ENCODE results near the gene CASS4.
"Not testable (repeated sequence)": the region's sequence is repeated elsewhere in the genome, so short reads cannot be mapped to it uniquely, and the experiment has no call there.

Gene CASS4

DNA sequence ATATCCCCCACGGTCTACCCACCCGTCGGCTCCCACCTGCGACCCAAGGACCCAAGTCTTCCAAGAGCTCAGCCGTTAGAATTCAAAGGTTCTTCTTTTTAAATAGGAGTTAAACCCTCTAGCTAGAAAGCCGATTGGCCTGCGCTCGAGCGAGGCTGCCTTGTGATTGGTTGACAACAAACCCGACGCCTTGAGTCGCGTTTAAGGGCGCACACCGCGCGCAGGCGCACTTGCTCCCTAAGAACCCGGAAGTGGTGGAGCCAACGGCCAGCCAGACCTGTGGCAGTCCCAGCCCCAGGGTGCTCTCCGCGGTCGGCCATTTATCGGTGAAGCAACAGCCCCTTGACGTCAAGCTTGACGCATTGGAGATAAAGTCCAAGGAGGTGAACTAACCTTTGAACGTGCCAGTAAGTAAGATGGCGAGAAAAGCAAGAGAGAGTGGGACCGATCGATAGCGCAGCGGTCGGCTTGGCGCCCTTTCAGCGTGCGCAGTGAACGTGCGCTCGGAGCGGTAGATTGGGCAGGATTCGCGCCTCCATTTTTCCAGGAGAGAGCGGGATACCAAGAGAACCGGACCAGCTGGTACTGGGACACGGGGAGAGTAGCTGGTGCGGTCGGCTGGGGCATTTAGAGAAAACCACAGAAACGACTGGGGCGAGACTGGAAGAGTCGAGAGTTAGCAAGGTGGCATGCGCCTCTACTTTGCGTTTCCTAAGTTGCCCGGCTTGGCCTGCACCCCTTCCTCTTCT lies 19.8 kb upstream of the CASS4 start, which contains the start of the genes AURKA and CSTF1:
Gene AURKA, minus strand, starts transcription at position 84 of the 749 bp plus-strand sequence. CDS start 4,018 bp downstream, outside the sequence.
Gene CSTF1, plus strand, starts transcription at position 514 of the 749 bp plus-strand sequence. CDS start 2,908 bp downstream, outside the sequence.
- Histone ChIP-seq H3K27ac (ENCODE audit: low read length) (no peak within 1 kb of the TSS), H3K27me3 (ENCODE audit: control insufficient read depth, insufficient read depth, low read length) (no peaks in the 10 kb centered on the region), H3K4me1 (ENCODE audit: control insufficient read depth, insufficient read depth, low read length) (no peaks in the 10 kb centered on the region), H3K9me3 (ENCODE audit: control insufficient read depth, insufficient read depth, low read length) (no peaks in the 10 kb centered on the region), H3K36me3 (ENCODE audit: control insufficient read depth, insufficient read depth, low read length) (peaks cover 9% of the 10 kb centered on the region; the same call in 1 of the 2 replicates), H3K4me3 (ENCODE audit: low read length) (peak within 1 kb of the TSS; percentile 86)
- no CpG with 5 or more reads among the region's 53 CpGs for WGBS (ENCODE audit: insufficient coverage, insufficient read length)
- peak; percentile 97 for DNase-seq (ENCODE audit: low read depth, low spot score)

DNA sequence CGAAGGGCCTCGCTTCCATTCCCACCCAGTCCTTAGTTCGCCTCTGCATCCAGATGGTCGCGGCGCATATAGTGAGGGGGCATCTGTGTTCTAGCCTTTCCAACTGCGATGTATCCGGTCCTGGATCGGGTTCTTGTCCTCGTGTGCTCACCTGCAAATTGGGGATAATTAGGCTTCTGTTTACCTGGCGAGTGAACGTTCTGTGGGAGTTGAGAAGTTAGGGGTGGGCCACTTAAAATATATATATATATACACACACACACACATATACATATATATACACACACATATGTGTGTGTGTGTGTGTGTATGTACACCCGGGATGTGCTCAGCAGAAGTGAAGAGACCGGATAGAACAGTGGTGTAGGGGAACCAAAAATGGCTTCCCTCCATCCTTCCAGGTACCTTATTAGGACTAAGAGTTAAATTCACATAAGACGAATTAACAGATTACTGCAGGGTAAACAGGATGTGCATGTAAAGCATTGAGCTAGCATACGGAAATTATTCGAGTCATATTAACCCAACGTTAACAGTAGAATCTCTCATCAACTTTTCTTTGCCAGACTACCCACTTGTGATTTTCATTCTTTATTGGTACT lies 19.1 kb upstream of the CASS4 start:
- Histone ChIP-seq H3K4me3 (ENCODE audit: low read length) (peak overlapping the region; percentile 86), H3K27me3 (ENCODE audit: control insufficient read depth, insufficient read depth, low read length) (no peaks in the 10 kb centered on the region), H3K36me3 (ENCODE audit: control insufficient read depth, insufficient read depth, low read length) (peaks cover 15% of the 10 kb centered on the region; the same call in 1 of the 2 replicates), H3K4me1 (ENCODE audit: control insufficient read depth, insufficient read depth, low read length) (no peaks in the 10 kb centered on the region), H3K27ac (ENCODE audit: low read length) (no peak overlapping the region), H3K9me3 (ENCODE audit: control insufficient read depth, insufficient read depth, low read length) (no peaks in the 10 kb centered on the region)
- no CpG with 5 or more reads among the region's 18 CpGs for WGBS (ENCODE audit: insufficient coverage, insufficient read length)
- no peak for DNase-seq (ENCODE audit: low read depth, low spot score)

DNA sequence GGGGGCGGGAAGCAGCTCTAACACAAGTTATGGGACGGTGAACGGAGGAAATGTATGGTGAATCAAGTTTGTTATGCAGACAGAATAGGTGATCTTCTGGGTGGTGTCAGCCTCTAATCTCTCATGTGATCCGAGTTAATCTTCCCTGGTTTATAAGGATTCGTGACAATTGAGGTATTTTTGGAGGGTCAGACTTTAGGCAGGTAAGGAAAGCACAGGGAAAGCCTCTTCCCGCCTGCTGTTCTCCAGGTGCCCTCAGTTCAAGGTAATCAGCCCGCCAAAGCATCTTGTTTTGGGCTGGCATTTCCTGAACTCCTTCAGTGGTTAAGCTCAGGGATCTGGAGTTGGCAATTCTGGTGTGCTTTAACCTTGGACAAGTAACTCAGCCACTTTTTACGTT lies 18.4 kb upstream of the CASS4 start:
- DNase-seq (ENCODE audit: low read depth, low spot score) = no peak
- no peaks in the 10 kb centered on the region for H3K4me1 ChIP-seq (ENCODE audit: control insufficient read depth, insufficient read depth, low read length)
- peak overlapping the region; percentile 86; the same call in 1 of the 2 replicates for H3K4me3 ChIP-seq (ENCODE audit: low read length)
- no CpG with 5 or more reads among the region's 8 CpGs for WGBS (ENCODE audit: insufficient coverage, insufficient read length)
- H3K27ac ChIP-seq (ENCODE audit: low read length) = no peak overlapping the region
- H3K36me3 ChIP-seq (ENCODE audit: control insufficient read depth, insufficient read depth, low read length) = peaks cover 11% of the 10 kb centered on the region; the same call in 1 of the 2 replicates
- H3K27me3 ChIP-seq (ENCODE audit: control insufficient read depth, insufficient read depth, low read length) = no peaks in the 10 kb centered on the region
- no peaks in the 10 kb centered on the region for H3K9me3 ChIP-seq (ENCODE audit: control insufficient read depth, insufficient read depth, low read length)

- WGBS (ENCODE audit: insufficient coverage, insufficient read length) = no CpG with 5 or more reads among the region's 4 CpGs
- no peak overlapping the region for H3K27ac ChIP-seq (ENCODE audit: low read length)
- no peaks in the 10 kb centered on the region for H3K27me3 ChIP-seq (ENCODE audit: control insufficient read depth, insufficient read depth, low read length)
- DNase-seq (ENCODE audit: low read depth, low spot score) = no peak
- H3K4me3 ChIP-seq (ENCODE audit: low read length) = no peak overlapping the region
- H3K36me3 ChIP-seq (ENCODE audit: control insufficient read depth, insufficient read depth, low read length) = peaks cover 16% of the 10 kb centered on the region; the same call in 1 of the 2 replicates
- no peaks in the 10 kb centered on the region for H3K9me3 ChIP-seq (ENCODE audit: control insufficient read depth, insufficient read depth, low read length)
- H3K4me1 ChIP-seq (ENCODE audit: control insufficient read depth, insufficient read depth, low read length) = no peaks in the 10 kb centered on the region
Observed at GRCh38 chr20:56395166-56395565, 16.9 kb upstream of the CASS4 start.

DNA sequence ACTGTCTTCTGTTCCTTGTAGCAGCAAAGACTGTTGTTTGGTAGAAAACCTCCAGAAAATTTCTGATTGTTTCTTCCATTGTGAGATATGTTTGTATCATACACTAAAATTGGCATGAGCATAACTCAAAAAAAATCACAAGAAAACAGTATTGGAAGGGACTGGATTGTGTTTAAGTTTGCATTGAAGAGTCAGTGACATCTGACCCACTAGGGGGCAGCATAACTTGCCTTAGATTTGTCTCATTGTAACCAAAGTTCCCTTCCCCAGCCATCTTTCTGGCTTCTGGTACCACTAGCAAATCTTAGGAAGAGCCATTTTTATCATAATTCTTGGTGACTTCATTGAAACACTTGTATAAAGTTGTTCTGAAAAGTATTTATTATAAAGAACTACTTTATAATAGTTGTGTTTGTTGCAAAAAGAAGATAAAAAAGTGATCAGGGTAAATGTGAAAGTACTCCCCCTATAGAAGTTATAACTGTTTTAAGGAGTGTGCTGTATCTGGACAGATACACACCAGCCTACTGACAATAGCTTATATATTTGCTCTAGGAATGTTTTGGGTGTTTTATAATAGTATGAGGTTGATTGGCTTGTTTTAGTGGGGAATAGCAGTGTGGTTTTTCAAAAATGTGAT lies 11.9 kb upstream of the CASS4 start:
- Histone ChIP-seq H3K4me1 (ENCODE audit: control insufficient read depth, insufficient read depth, low read length) (no peaks in the 10 kb centered on the region), H3K36me3 (ENCODE audit: control insufficient read depth, insufficient read depth, low read length) (peaks cover 32% of the 10 kb centered on the region), H3K4me3 (ENCODE audit: low read length) (no peak overlapping the region), H3K27ac (ENCODE audit: low read length) (no peak overlapping the region), H3K27me3 (ENCODE audit: control insufficient read depth, insufficient read depth, low read length) (no peaks in the 10 kb centered on the region), H3K9me3 (ENCODE audit: control insufficient read depth, insufficient read depth, low read length) (no peaks in the 10 kb centered on the region)
- DNase-seq (ENCODE audit: low read depth, low spot score) = peak; percentile 37

DNA sequence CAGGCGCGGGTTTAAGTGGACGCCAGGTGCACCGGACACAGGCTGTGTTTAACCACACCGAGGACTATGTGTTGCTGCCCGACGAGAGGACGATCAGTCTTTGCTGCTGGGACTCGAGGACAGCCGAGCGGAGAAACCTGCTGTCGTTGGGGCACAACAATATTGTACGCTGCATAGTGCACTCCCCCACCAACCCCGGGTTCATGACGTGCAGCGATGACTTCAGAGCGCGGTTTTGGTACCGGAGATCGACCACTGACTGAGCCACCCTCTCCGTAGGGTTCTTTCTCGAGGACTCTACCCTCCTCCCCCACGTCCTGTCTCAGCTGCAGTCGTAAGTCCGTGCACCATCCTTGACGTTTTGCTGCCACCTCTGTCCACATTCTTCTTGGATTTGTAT lies 8.6 kb upstream of the CASS4 start:
- H3K36me3 ChIP-seq (ENCODE audit: control insufficient read depth, insufficient read depth, low read length) = peaks cover 27% of the 10 kb centered on the region

DNA sequence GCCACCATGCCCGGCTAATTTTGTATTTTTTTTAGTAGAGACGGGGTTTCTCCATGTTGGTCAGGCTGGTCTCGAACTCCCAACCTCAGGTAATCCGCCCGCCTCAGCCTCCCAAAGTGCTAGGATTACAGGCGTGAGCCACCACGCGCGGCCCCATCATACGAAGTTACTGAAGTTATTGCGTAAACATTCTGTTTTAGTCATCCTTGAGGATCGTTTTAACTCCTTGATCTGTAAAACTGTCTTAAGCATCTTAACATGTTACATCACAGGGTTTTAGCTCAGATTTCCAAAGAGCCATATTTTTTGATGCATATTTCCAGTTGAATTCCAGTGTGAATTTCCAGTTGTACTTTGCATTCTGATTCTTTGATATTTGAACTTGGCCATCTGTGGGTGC lies 6.7 kb upstream of the CASS4 start:
- not testable (repeated sequence) for DNase-seq (ENCODE audit: low read depth, low spot score); H3K27ac ChIP-seq (ENCODE audit: low read length); H3K4me1 ChIP-seq (ENCODE audit: control insufficient read depth, insufficient read depth, low read length); H3K4me3 ChIP-seq (ENCODE audit: low read length); H3K9me3 ChIP-seq (ENCODE audit: control insufficient read depth, insufficient read depth, low read length); H3K27me3 ChIP-seq (ENCODE audit: control insufficient read depth, insufficient read depth, low read length)
- peaks cover 19% of the 10 kb centered on the region for H3K36me3 ChIP-seq (ENCODE audit: control insufficient read depth, insufficient read depth, low read length)
- WGBS (ENCODE audit: insufficient coverage, insufficient read length) = no CpG with 5 or more reads among the region's 12 CpGs

More for the DNA sequence above, 8.6 kb upstream of the CASS4 start:
- no peak overlapping the region for H3K4me3 ChIP-seq (ENCODE audit: low read length)
- H3K9me3 ChIP-seq (ENCODE audit: control insufficient read depth, insufficient read depth, low read length) = no peaks in the 10 kb centered on the region
- no peaks in the 10 kb centered on the region for H3K27me3 ChIP-seq (ENCODE audit: control insufficient read depth, insufficient read depth, low read length)
- no peaks in the 10 kb centered on the region for H3K4me1 ChIP-seq (ENCODE audit: control insufficient read depth, insufficient read depth, low read length)
- no peak for DNase-seq (ENCODE audit: low read depth, low spot score)
- H3K27ac ChIP-seq (ENCODE audit: low read length) = no peak overlapping the region
- WGBS (ENCODE audit: insufficient coverage, insufficient read length) = no CpG with 5 or more reads among the region's 26 CpGs

DNA sequence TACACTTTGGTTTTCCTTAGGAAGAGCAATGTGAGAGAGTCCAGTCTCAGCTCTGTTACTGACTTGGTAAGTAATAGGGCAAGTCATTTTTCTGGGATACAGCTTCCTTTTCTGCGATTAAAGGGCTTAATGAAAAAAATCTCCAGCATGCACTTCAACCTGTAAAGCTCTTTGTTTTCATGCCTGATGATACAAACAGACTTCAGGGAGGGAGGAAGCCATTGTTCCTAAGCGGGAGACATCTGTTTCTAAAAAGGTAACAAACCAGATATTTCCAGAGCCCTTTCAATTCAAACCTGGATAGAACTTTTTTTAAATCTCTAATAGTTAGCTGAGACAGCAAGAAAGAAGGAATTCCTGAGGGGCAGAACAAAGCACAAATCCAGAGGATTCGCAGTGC lies 5.2 kb upstream of the CASS4 start:
- H3K4me1 ChIP-seq (ENCODE audit: control insufficient read depth, insufficient read depth, low read length) = no peaks in the 10 kb centered on the region
- WGBS (ENCODE audit: insufficient coverage, insufficient read length) = no CpG with 5 or more reads among the region's 3 CpGs
- no peaks in the 10 kb centered on the region for H3K9me3 ChIP-seq (ENCODE audit: control insufficient read depth, insufficient read depth, low read length)
- no peak overlapping the region for H3K27ac ChIP-seq (ENCODE audit: low read length)
- H3K4me3 ChIP-seq (ENCODE audit: low read length) = no peak overlapping the region
- DNase-seq (ENCODE audit: low read depth, low spot score) = no peak
- peaks cover 14% of the 10 kb centered on the region for H3K36me3 ChIP-seq (ENCODE audit: control insufficient read depth, insufficient read depth, low read length)
- H3K27me3 ChIP-seq (ENCODE audit: control insufficient read depth, insufficient read depth, low read length) = no peaks in the 10 kb centered on the region

GRCh38 chr20:56409521-56409920 lies 2.5 kb upstream of the CASS4 start:
- peaks cover 4% of the 10 kb centered on the region; the same call in 1 of the 2 replicates for H3K36me3 ChIP-seq (ENCODE audit: control insufficient read depth, insufficient read depth, low read length)

DNA sequence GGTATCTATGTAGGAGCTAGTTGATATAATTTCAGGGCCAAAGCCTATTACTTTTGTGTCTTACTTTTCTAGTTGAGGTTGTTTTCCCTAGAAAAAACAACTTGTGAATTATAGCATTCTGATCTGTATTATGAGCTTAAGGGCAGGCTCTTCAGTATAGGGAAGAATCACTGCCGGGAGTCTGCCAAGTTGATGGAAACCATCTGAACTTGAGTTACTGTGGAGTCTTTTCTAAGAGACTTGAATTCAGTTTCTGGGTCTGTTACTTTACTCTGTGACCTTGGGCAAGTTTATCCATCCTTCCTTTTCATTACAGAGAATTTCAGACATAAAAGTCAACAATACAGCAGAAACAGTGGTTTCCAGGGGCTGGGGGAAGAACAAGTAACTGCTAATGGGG lies 2.1 kb upstream of the CASS4 start:
- Histone ChIP-seq H3K27me3 (ENCODE audit: control insufficient read depth, insufficient read depth, low read length) (no peaks in the 10 kb centered on the region), H3K27ac (ENCODE audit: low read length) (no peak overlapping the region), H3K36me3 (ENCODE audit: control insufficient read depth, insufficient read depth, low read length) (peaks cover 4% of the 10 kb centered on the region; the same call in 1 of the 2 replicates), H3K4me3 (ENCODE audit: low read length) (no peak overlapping the region), H3K4me1 (ENCODE audit: control insufficient read depth, insufficient read depth, low read length) (no peaks in the 10 kb centered on the region), H3K9me3 (ENCODE audit: control insufficient read depth, insufficient read depth, low read length) (no peaks in the 10 kb centered on the region)
- WGBS (ENCODE audit: insufficient coverage, insufficient read length) = no CpG with 5 or more reads among the region's 1 CpG
- no peak for DNase-seq (ENCODE audit: low read depth, low spot score)

More at GRCh38 chr20:56409521-56409920, 2.5 kb upstream of the CASS4 start:
- no peaks in the 10 kb centered on the region for H3K27me3 ChIP-seq (ENCODE audit: control insufficient read depth, insufficient read depth, low read length)
- no peak for DNase-seq (ENCODE audit: low read depth, low spot score)
- no CpG with 5 or more reads among the region's 5 CpGs for WGBS (ENCODE audit: insufficient coverage, insufficient read length)
- no peak overlapping the region for H3K27ac ChIP-seq (ENCODE audit: low read length)
- no peak overlapping the region for H3K4me3 ChIP-seq (ENCODE audit: low read length)
- no peaks in the 10 kb centered on the region for H3K9me3 ChIP-seq (ENCODE audit: control insufficient read depth, insufficient read depth, low read length)
- no peaks in the 10 kb centered on the region for H3K4me1 ChIP-seq (ENCODE audit: control insufficient read depth, insufficient read depth, low read length)

Data from iPS DF 6.9 (cell line).